Loucy (cell line): ENCODE measurements around the gene PPP3CA.

Source experiments
- H2AFZ ChIP-seq: fragments of 200-600 bp; sonication (generic); 2 replicates; pipeline ENCODE4 v1.6.0; 2016; ENCODE audit warnings: antibody characterized with exemption, mild to moderate bottlenecking, low read length, moderate library complexity
- H3F3A ChIP-seq: fragments of 200-600 bp; 2 replicates; pipeline ENCODE4 v1.6.0; 2016; ENCODE audit warnings: antibody characterized with exemption, low read depth, mild to moderate bottlenecking
- H3K27me3 ChIP-seq: fragments of 200-600 bp; sonication (generic); 2 replicates; pipeline ENCODE4 v1.6.1; 2014; ENCODE audit warnings: low read length, mild to moderate bottlenecking; ENCODE audit not compliant: insufficient read depth, poor library complexity, severe bottlenecking
- H3K36me3 ChIP-seq: fragments of 200-600 bp; sonication (generic); 2 replicates; pipeline ENCODE4 v1.6.1; 2016; ENCODE audit warnings: low read length; ENCODE audit not compliant: insufficient read depth
- H3K4me1 ChIP-seq: fragments of 200-600 bp; sonication (generic); 2 replicates; pipeline ENCODE4 v1.5.1; 2014; ENCODE audit warnings: low read length, mild to moderate bottlenecking; ENCODE audit not compliant: insufficient read depth, poor library complexity, severe bottlenecking
- H3K4me2 ChIP-seq: fragments of 200-600 bp; sonication (generic); 2 replicates; pipeline ENCODE4 v1.6.0; 2014; ENCODE audit warnings: antibody characterized with exemption, low read length, low read depth, mild to moderate bottlenecking; ENCODE audit not compliant: poor library complexity, severe bottlenecking
- H3K4me3 ChIP-seq: fragments of 200-600 bp; sonication (generic); 2 replicates; pipeline ENCODE4 v1.5.1; 2014; ENCODE audit warnings: low read length, mild to moderate bottlenecking, mixed read lengths; ENCODE audit not compliant: poor library complexity, severe bottlenecking
- H3K79me2 ChIP-seq: fragments of 200-600 bp; sonication (generic); 2 replicates; pipeline ENCODE4 v1.6.1; 2014; ENCODE audit warnings: low read length; ENCODE audit not compliant: insufficient read depth
- H3K9ac ChIP-seq: fragments of 200-600 bp; sonication (generic); 2 replicates; pipeline ENCODE4 v1.6.0; 2014; ENCODE audit warnings: mild to moderate bottlenecking, low read depth, low read length, moderate library complexity; ENCODE audit not compliant: poor library complexity, severe bottlenecking
- H3K9me2 ChIP-seq: fragments of 200-600 bp; sonication (generic); replicated peaks from 2 replicates; pipeline ENCODE4 v1.6.1; 2016; ENCODE audit warnings: low read depth, low read length, mixed read lengths
- H3K9me3 ChIP-seq: fragments of 200-600 bp; sonication (generic); 2 replicates; pipeline ENCODE4 v1.6.1; 2014; ENCODE audit warnings: mild to moderate bottlenecking, antibody characterized with exemption, low read length, low read depth; ENCODE audit not compliant: insufficient read depth
- H4K20me1 ChIP-seq: fragments of 200-600 bp; sonication (generic); 2 replicates; pipeline ENCODE4 v1.6.0; 2014; ENCODE audit warnings: antibody characterized with exemption, low read length, mild to moderate bottlenecking; ENCODE audit not compliant: insufficient read depth, poor library complexity, severe bottlenecking
- CTCF ChIP-seq: fragments of 200-600 bp; sonication (generic); conservative IDR thresholded peaks from 2 replicates; pipeline ENCODE4 v1.5.1; 2014; ENCODE audit warnings: mild to moderate bottlenecking, antibody characterized with exemption, low read length
- EZH2phosphoT487 ChIP-seq: fragments of 200-600 bp; IDR thresholded peaks from 2 replicates; pipeline ENCODE4 v1.6.1; 2018; ENCODE audit warnings: antibody characterized with exemption, mild to moderate bottlenecking, moderate library complexity, borderline replicate concordance

PPP3CA gene

GRCh38 chr4:101174679-101175345, 172.5 kb downstream of the PPP3CA start:
- Histone ChIP-seq H4K20me1 (no peaks in the 10 kb centered on the region), H3K9me3 (no peaks in the 10 kb centered on the region), H3K36me3 (no peaks in the 10 kb centered on the region), H3K9ac (no peak overlapping the region), H3K4me2 (no peak overlapping the region), H3K4me3 (no peak overlapping the region), H3K9me2 (no peaks in the 10 kb centered on the region), H3K4me1 (no peaks in the 10 kb centered on the region), H3F3A (no peaks in the 10 kb centered on the region), H3K27me3 (no peaks in the 10 kb centered on the region), H3K79me2 (no peaks in the 10 kb centered on the region), H2AFZ (no peak overlapping the region)
- TF ChIP-seq EZH2phosphoT487 (no peak), CTCF (no peak)

- Histone ChIP-seq H3K4me1 (peaks cover 5% of the 10 kb centered on the region), H3K4me3 (no peak overlapping the region), H3K9ac (no peak overlapping the region), H3K4me2 (no peak overlapping the region), H3K27me3 (no peaks in the 10 kb centered on the region), H3F3A (no peaks in the 10 kb centered on the region), H3K9me3 (no peaks in the 10 kb centered on the region), H4K20me1 (no peaks in the 10 kb centered on the region), H3K36me3 (no peaks in the 10 kb centered on the region), H2AFZ (no peak overlapping the region), H3K9me2 (no peaks in the 10 kb centered on the region), H3K79me2 (no peaks in the 10 kb centered on the region)
- no peak for TF ChIP-seq EZH2phosphoT487
- no peak for TF ChIP-seq CTCF
Measured at GRCh38 chr4:101172369-101172768, 175.0 kb downstream of the PPP3CA start.

- Histone ChIP-seq H3K36me3 (no peaks in the 10 kb centered on the region), H3K9ac (no peak overlapping the region), H3K9me2 (no peaks in the 10 kb centered on the region), H3K9me3 (no peaks in the 10 kb centered on the region), H3K27me3 (no peaks in the 10 kb centered on the region), H3K4me1 (peaks cover 5% of the 10 kb centered on the region), H3K4me2 (no peak overlapping the region), H3K79me2 (no peaks in the 10 kb centered on the region), H2AFZ (no peak overlapping the region), H3K4me3 (no peak overlapping the region), H4K20me1 (no peaks in the 10 kb centered on the region), H3F3A (no peaks in the 10 kb centered on the region)
- TF ChIP-seq CTCF (no peak), EZH2phosphoT487 (no peak)
Measured at GRCh38 chr4:101171747-101172146, 175.6 kb downstream of the PPP3CA start.
